KMS-11 (cell line): ENCODE data around the gene PKN1.

Experiments used
- H2AFZ ChIP-seq: fragments of 200-600 bp; sonication (generic); 2 replicates; pipeline ENCODE4 v1.6.1; 2016; ENCODE audit warnings: antibody characterized with exemption, mixed run types, low read depth
- H3K27ac ChIP-seq: fragments of 200-600 bp; sonication (generic); 2 replicates; pipeline ENCODE4 v1.6.1; 2016; ENCODE audit warnings: mild to moderate bottlenecking, mixed run types
- H3K27me3 ChIP-seq: fragments of 200-600 bp; sonication (generic); 2 replicates; pipeline ENCODE4 v1.6.1; 2017; ENCODE audit warnings: mild to moderate bottlenecking, low read depth, mixed run types, moderate library complexity; ENCODE audit not compliant: insufficient read depth
- H3K36me3 ChIP-seq: fragments of 200-600 bp; sonication (generic); 2 replicates; pipeline ENCODE4 v1.6.1; 2017; ENCODE audit warnings: mild to moderate bottlenecking, mixed run types; ENCODE audit not compliant: insufficient read depth
- H3K4me1 ChIP-seq: fragments of 200-600 bp; sonication (generic); 2 replicates; pipeline ENCODE4 v1.6.1; 2016; ENCODE audit warnings: mild to moderate bottlenecking, low read depth, mixed run types; ENCODE audit not compliant: poor library complexity, severe bottlenecking
- H3K4me2 ChIP-seq: fragments of 200-600 bp; sonication (generic); 2 replicates; pipeline ENCODE4 v1.7.0; 2016; ENCODE audit warnings: mild to moderate bottlenecking, mixed run types
- H3K4me3 ChIP-seq: fragments of 200-600 bp; sonication (generic); IDR thresholded peaks from 2 replicates; pipeline ENCODE4 v1.6.1; 2017; ENCODE audit warnings: low read depth, low read length, mixed read lengths; ENCODE audit not compliant: insufficient read depth
- H3K79me2 ChIP-seq: fragments of 200-600 bp; sonication (generic); 2 replicates; pipeline ENCODE4 v1.6.1; 2016; ENCODE audit warnings: low read depth, mixed run types; ENCODE audit not compliant: insufficient read depth
- H3K9ac ChIP-seq: fragments of 200-600 bp; sonication (generic); 2 replicates; pipeline ENCODE4 v1.6.1; 2016; ENCODE audit warnings: mild to moderate bottlenecking, mixed run types
- H4K20me1 ChIP-seq: fragments of 200-600 bp; sonication (generic); 2 replicates; pipeline ENCODE4 v1.6.1; 2016; ENCODE audit warnings: mild to moderate bottlenecking, mixed run types; ENCODE audit not compliant: insufficient read depth
- CTCF ChIP-seq: fragments of 200-600 bp; sonication (generic); conservative IDR thresholded peaks from 2 replicates; pipeline ENCODE4 v1.6.1; 2017; ENCODE audit warnings: low read depth, mild to moderate bottlenecking, antibody characterized with exemption, low read length, moderate library complexity, mixed read lengths

PKN1 gene

DNA sequence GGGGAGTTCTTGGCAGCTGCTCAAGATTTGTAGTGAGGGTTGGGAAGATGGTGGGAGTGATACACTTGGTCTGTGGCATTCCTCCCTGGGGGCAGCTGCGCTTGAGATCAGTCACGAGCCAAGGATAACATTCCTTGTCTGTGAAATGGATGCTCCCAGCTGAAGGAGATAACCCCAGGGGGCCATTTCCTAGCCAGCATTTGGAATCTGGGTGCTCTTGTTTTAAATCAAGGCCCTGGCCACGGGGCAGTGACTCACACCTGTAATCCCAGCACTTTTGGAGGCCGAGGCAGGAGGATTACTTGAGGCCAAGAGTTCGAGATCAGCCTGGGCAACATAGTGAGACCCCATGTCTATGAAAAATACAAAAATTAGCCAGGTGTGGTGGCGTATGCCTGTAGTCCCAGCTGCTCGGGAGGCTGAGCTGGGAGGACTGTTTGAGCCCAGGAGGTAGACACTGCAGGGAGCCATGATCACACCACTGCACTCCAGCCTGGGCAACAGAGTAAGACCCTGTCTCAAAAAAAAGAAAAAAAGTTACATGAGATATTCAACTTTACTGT is 4.6 kb downstream of the PKN1 start:
- Histone ChIP-seq H3K9ac (no peak overlapping the region), H3K4me1 (no peaks in the 10 kb centered on the region), H3K4me2 (no peak overlapping the region), H3K79me2 (no peaks in the 10 kb centered on the region), H3K27me3 (no peaks in the 10 kb centered on the region), H4K20me1 (no peaks in the 10 kb centered on the region), H3K36me3 (no peaks in the 10 kb centered on the region), H2AFZ (no peak overlapping the region), H3K27ac (no peak overlapping the region), H3K4me3 (no peak overlapping the region)
- TF ChIP-seq CTCF: no peak

DNA sequence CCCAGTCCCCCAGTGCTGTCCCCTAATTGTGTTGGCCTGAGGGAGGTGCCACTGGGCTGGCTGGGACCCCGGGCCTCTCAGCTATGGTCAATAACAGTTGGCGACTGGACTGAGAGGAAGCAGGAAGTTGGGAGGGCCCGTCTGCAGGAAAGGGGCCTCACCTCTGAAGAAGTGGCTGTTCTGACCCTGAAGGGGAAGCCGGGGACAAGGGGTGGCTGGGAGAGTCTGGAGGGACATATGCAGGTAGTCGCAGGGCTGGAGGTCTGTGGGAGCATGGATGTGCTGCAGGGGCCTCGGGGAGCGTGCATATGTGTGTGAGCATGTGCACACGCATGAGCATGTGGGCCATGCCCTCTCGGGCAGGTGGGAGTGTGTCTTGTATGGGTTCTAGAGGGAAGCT is 5.9 kb downstream of the PKN1 start:
- no peaks in the 10 kb centered on the region for H4K20me1 ChIP-seq
- no peak overlapping the region for H3K4me2 ChIP-seq
- H3K4me3 ChIP-seq: no peak overlapping the region
- no peaks in the 10 kb centered on the region for H3K36me3 ChIP-seq
- no peaks in the 10 kb centered on the region for H3K79me2 ChIP-seq
- H3K9ac ChIP-seq: no peak overlapping the region
- no peaks in the 10 kb centered on the region for H3K4me1 ChIP-seq
- TF ChIP-seq CTCF: no peak
- no peak overlapping the region for H3K27ac ChIP-seq
- no peak overlapping the region for H2AFZ ChIP-seq
- no peaks in the 10 kb centered on the region for H3K27me3 ChIP-seq

GRCh38 chr19:14440049-14440448 is 6.9 kb downstream of the PKN1 start:
- Histone ChIP-seq H3K9ac (no peak overlapping the region), H3K36me3 (no peaks in the 10 kb centered on the region), H3K4me2 (no peak overlapping the region), H2AFZ (no peak overlapping the region), H3K4me1 (no peaks in the 10 kb centered on the region), H3K27ac (no peak overlapping the region), H3K79me2 (no peaks in the 10 kb centered on the region), H4K20me1 (no peaks in the 10 kb centered on the region), H3K27me3 (no peaks in the 10 kb centered on the region), H3K4me3 (no peak overlapping the region)
- no peak for TF ChIP-seq CTCF

DNA sequence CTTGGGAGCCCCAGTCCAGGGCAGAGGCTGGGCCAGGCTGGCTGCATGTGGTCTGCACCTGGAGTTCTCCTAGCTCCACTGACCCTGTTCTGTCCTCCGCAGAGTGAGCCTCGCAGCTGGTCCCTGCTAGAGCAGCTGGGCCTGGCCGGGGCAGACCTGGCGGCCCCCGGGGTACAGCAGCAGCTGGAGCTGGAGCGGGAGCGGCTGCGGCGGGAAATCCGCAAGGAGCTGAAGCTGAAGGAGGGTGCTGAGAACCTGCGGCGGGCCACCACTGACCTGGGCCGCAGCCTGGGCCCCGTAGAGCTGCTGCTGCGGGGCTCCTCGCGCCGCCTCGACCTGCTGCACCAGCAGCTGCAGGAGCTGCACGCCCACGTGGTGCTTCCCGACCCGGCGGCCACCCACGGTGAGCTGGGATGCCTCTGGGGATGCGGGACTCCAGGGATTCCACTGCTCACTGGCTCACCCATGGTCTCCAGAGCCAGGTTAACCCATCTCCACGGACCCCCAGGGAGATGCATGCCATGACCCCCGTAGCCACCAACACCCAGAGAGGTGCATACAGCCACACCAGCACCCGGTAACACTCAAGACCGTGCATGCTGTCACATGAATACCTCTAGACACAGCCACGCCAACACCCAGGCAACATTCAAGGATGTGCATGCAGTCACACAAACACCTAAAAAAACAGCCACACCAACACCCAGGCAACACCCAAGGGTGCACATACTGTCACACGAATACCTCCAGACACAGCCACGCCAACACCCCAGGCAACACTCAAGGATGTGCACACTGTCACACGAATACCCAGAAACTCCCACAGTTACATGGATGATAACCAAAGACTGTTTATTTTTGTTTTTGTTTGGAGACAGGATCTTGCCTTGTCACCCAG is 8.2 kb downstream of the PKN1 start:
- H3K4me2 ChIP-seq: no peak overlapping the region
- no peaks in the 10 kb centered on the region for H3K27me3 ChIP-seq
- no peaks in the 10 kb centered on the region for H3K36me3 ChIP-seq
- H3K27ac ChIP-seq: no peak overlapping the region
- H3K9ac ChIP-seq: no peak overlapping the region
- H3K4me3 ChIP-seq: no peak overlapping the region
- TF ChIP-seq CTCF: no peak
- no peaks in the 10 kb centered on the region for H3K79me2 ChIP-seq
- H4K20me1 ChIP-seq: no peaks in the 10 kb centered on the region
- no peaks in the 10 kb centered on the region for H3K4me1 ChIP-seq
- no peak overlapping the region for H2AFZ ChIP-seq
